ENCODE data around the gene DAGLA. TPM values are rescaled to one million over a fixed set of nuclear protein-coding genes. Genes with fewer than 3 reads are reported as not detected.

The DAGLA gene
- total RNA-seq, 1 donor from 2014 or later: 1.1 TPM

- Histone ChIP-seq H3K36me3 (no peaks in the 10 kb centered on the region), H3K79me2 (ENCODE audit: low read depth) (no peaks in the 10 kb centered on the region), H3K27me3 (no peaks in the 10 kb centered on the region), H3K9me3 (ENCODE audit: low read depth) (no peaks in the 10 kb centered on the region), H3K27ac (no peak overlapping the region), H3K4me2 (peak overlapping the region; percentile 39), H4K20me1 (ENCODE audit: low read depth) (peaks cover 15% of the 10 kb centered on the region), H3K4me1 (peaks cover 28% of the 10 kb centered on the region), H2AFZ (replicated peaks) (no peak overlapping the region), H3K9ac (no peak overlapping the region), H3K4me3 (no peak overlapping the region), H3F3A (ENCODE audit: low read depth) (peaks cover 16% of the 10 kb centered on the region)
- H3K27me3 Mint-ChIP-seq (ENCODE audit: insufficient read depth, low read depth): peaks cover 4% of the 10 kb centered on the region
- peaks cover 46% of the 10 kb centered on the region for H3K4me1 Mint-ChIP-seq
- H3K4me3 Mint-ChIP-seq: peak overlapping the region; percentile 33
- H3K9me3 Mint-ChIP-seq: no peaks in the 10 kb centered on the region
- no peak for TF ChIP-seq EZH2 (IDR thresholded peaks at IDR 0.05)
- no peak for TF ChIP-seq EZH2phosphoT487 (IDR thresholded peaks at IDR 0.05)
- no peak for TF ChIP-seq CTCF (IDR thresholded peaks at IDR 0.05)
- H3K27ac Mint-ChIP-seq: peak overlapping the region; percentile 46
- DNase-seq (ENCODE audit: low spot score): no peak
- H3K36me3 Mint-ChIP-seq: no peaks in the 10 kb centered on the region
Observed at GRCh38 chr11:61694602-61694939, 14.4 kb downstream of the DAGLA start.

- Histone ChIP-seq H3K9ac (no peak overlapping the region), H3K4me1 (peaks cover 28% of the 10 kb centered on the region), H2AFZ (replicated peaks) (no peak overlapping the region), H3K79me2 (ENCODE audit: low read depth) (no peaks in the 10 kb centered on the region), H3K27ac (no peak overlapping the region), H3K27me3 (no peaks in the 10 kb centered on the region), H3K36me3 (no peaks in the 10 kb centered on the region), H3F3A (ENCODE audit: low read depth) (peaks cover 16% of the 10 kb centered on the region), H3K4me3 (no peak overlapping the region), H3K4me2 (peak overlapping the region; percentile 39), H4K20me1 (ENCODE audit: low read depth) (peaks cover 15% of the 10 kb centered on the region), H3K9me3 (ENCODE audit: low read depth) (no peaks in the 10 kb centered on the region)
- H3K27ac Mint-ChIP-seq: no peak overlapping the region
- peak; percentile 55 for DNase-seq (ENCODE audit: low spot score)
- no peaks in the 10 kb centered on the region for H3K36me3 Mint-ChIP-seq
- TF ChIP-seq CTCF (IDR thresholded peaks at IDR 0.05) (peak; percentile 29), EZH2 (IDR thresholded peaks at IDR 0.05) (no peak), EZH2phosphoT487 (IDR thresholded peaks at IDR 0.05) (no peak)
- no peaks in the 10 kb centered on the region for H3K9me3 Mint-ChIP-seq
- H3K4me1 Mint-ChIP-seq: peaks cover 41% of the 10 kb centered on the region
- H3K4me3 Mint-ChIP-seq: peak overlapping the region; percentile 9
- H3K27me3 Mint-ChIP-seq (ENCODE audit: insufficient read depth, low read depth): peaks cover 4% of the 10 kb centered on the region
Observed at GRCh38 chr11:61694946-61695706, 14.9 kb downstream of the DAGLA start.

GRCh38 chr11:61695917-61696316 lies 15.7 kb downstream of the DAGLA start:
- no peaks in the 10 kb centered on the region for H3K27me3 ChIP-seq
- H3K4me3 ChIP-seq: no peak overlapping the region
- no peaks in the 10 kb centered on the region for H3K79me2 ChIP-seq (ENCODE audit: low read depth)
- Mint-ChIP-seq H3K27ac (no peak overlapping the region), H3K36me3 (no peaks in the 10 kb centered on the region), H3K27me3 (ENCODE audit: insufficient read depth, low read depth) (peaks cover 2% of the 10 kb centered on the region), H3K4me3 (no peak overlapping the region), H3K9me3 (no peaks in the 10 kb centered on the region), H3K4me1 (peaks cover 38% of the 10 kb centered on the region)
- no peak overlapping the region for H3K27ac ChIP-seq
- H3K4me2 ChIP-seq: no peak overlapping the region
- peaks cover 16% of the 10 kb centered on the region for H3F3A ChIP-seq (ENCODE audit: low read depth)
- TF ChIP-seq EZH2 (IDR thresholded peaks at IDR 0.05) (no peak), EZH2phosphoT487 (IDR thresholded peaks at IDR 0.05) (no peak)
- no peak overlapping the region for H3K9ac ChIP-seq
- H3K4me1 ChIP-seq: peaks cover 26% of the 10 kb centered on the region
- no peak for DNase-seq (ENCODE audit: low spot score)
- no peaks in the 10 kb centered on the region for H3K9me3 ChIP-seq (ENCODE audit: low read depth)
- no peak overlapping the region for H2AFZ ChIP-seq (replicated peaks)
- H3K36me3 ChIP-seq: no peaks in the 10 kb centered on the region
- peaks cover 15% of the 10 kb centered on the region for H4K20me1 ChIP-seq (ENCODE audit: low read depth)

GRCh38 chr11:61696602-61697001 lies 16.4 kb downstream of the DAGLA start:
- no peak overlapping the region for H2AFZ ChIP-seq (replicated peaks)
- no peak for TF ChIP-seq EZH2phosphoT487 (IDR thresholded peaks at IDR 0.05)
- no peak for TF ChIP-seq CTCF (IDR thresholded peaks at IDR 0.05)
- no peak for TF ChIP-seq EZH2 (IDR thresholded peaks at IDR 0.05)
- H4K20me1 ChIP-seq (ENCODE audit: low read depth): peaks cover 8% of the 10 kb centered on the region
- no peak overlapping the region for H3K4me3 Mint-ChIP-seq
- H3K4me3 ChIP-seq: no peak overlapping the region
- H3F3A ChIP-seq (ENCODE audit: low read depth): peaks cover 10% of the 10 kb centered on the region
- H3K4me2 ChIP-seq: no peak overlapping the region
- H3K27me3 Mint-ChIP-seq (ENCODE audit: insufficient read depth, low read depth): peaks cover 2% of the 10 kb centered on the region
- H3K9ac ChIP-seq: no peak overlapping the region
- H3K9me3 Mint-ChIP-seq: no peaks in the 10 kb centered on the region
- H3K27me3 ChIP-seq: no peaks in the 10 kb centered on the region
- peaks cover 37% of the 10 kb centered on the region for H3K4me1 Mint-ChIP-seq
- no peaks in the 10 kb centered on the region for H3K9me3 ChIP-seq (ENCODE audit: low read depth)
- no peak overlapping the region for H3K27ac ChIP-seq
- H3K36me3 Mint-ChIP-seq: no peaks in the 10 kb centered on the region
- DNase-seq (ENCODE audit: low spot score): no peak
- no peaks in the 10 kb centered on the region for H3K79me2 ChIP-seq (ENCODE audit: low read depth)
- no peak overlapping the region for H3K27ac Mint-ChIP-seq
- H3K36me3 ChIP-seq: no peaks in the 10 kb centered on the region
- peaks cover 25% of the 10 kb centered on the region for H3K4me1 ChIP-seq

Data from neural progenitor cell (in vitro differentiated cells).